HG02852 (cell line): Measurements from ENCODE around the gene RYK.

Experiments used
- ATAC-seq: cut with Tn5 transposase; IDR thresholded peaks from one replicate; pipeline ENCODE4 v1.9.1; 2021; ENCODE audit warnings: mild to moderate bottlenecking, moderate library complexity; ENCODE audit not compliant: unreplicated experiment

The RYK gene

DNA sequence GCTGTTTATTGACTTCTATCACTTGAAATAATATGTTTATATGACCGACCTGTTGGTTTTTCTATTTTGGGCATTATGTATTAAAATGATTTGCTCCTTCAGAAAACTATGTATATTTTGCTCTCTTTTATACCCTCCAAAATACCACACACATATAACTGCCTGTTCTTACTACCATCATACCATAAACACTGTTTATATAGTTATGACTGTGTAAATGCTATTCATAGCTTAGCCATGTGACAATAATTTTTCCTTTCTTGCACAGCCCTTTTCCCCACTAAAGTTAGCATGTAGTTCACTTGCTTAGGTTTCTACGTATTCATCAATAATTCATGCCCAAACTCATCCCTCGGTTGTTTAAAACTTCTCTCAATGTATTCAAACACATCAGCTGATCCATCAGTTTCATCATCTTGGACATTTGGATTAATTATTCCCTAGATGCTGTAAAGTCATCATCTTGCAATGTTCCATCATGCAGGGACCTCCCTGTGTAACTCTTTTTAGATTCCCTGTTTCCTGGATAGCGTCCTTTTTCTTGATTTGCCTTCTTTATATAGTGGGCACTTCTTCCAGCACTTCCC lies 8.2 kb upstream of the RYK start:
- ATAC-seq: no peak

DNA sequence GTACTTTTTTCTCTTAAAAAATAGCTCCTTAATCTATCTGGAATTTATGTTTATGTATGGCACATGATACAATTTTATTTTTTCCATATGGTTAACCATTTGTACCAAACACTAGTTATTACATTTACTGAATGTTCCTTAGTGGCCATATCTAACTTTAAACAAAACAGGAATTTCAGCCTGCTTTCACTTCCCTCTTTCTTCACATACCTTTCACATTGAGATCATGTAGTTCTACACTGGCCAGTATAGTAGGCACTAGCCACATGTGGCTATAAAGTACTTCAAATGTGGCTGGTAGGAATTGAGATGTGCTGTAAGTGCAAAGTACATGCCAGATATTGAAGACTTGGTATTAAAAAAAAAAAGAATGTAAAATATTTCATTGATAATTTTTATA lies 4.7 kb upstream of the RYK start:
- ATAC-seq: peak; percentile 27

DNA sequence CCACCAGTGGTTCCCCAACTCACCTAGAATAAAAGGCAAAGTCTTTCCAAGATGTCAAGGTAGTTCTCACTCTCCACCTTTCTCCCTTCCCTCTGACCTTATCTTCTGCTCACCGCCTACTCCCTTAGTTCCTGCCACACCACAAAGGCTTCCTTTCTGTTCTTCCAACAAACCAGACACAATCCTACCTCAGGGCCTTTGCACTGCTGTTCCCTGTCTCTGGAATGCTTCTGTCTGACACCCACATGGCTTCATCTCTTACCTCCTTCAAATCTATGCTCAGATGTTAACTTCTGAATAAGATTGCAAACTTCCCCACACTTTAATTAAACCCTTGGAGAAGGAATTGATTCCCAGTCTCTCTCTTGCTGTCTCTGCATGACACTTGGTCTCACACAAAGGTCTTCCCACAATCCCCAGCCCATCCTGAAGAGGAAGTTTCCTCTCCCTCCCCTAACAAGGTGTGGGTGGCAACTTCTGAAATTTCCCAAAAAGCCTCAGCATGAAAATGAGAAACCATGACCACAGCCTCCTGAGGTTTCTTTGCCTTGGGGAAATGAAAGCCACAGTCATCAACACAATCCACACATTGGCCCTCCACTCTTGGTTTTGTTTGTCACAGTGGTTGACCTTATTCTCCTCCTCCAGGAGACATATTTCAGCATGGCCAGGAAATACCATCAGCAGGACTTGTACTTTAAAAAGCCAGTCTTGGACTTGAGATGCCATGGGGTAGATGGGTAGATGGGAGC lies 3.0 kb upstream of the RYK start:
- no peak for ATAC-seq

DNA sequence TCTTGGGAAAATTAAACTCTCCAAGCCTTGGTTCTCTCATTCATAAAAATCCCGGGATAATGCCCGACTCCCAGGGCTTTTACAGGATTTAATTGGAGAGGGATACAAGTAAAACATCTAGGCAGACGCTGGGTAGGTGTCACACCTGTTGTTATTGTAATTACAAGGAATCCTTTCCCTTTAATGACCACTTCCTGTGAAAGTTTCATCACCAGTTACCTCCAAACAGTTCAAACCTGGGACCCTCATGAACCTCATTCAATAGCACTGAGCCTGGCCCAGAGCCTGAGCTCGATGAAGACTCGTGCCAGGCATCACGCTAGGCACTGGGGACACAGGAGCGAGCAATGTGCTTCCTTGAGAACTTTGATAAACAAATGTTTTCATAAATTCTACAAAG lies 2.1 kb upstream of the RYK start:
- no peak for ATAC-seq

DNA sequence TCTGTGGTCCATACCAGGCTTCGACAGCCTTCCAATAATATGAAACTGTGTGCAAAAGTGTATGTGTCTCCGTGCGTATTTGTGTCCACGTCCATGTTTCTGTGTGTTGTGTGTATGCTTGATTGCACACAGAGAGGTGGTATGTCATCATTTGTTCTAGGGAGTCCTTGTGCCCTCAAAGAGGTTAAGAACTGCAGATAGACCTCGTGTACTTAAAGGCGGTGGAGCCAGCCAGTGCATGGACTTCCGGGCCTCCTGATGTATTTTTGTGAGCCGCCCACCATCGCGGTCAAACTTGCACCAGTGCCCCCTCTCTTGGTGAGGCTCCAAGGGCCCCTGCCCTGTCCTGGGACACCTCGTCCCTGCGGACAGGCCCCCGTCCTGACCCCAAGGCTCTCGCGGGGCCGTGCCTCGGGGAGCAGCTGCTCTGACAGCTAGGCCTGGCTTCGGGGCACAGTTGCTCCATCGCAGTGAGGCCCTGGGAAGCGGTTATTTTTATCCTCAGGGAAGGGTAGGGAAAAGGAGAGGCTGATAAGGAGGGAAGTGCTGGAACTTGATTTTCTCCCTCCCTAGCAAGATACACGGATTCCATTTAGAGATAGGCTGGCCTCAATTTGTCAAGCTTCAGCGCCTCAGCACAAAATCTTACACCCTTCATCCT lies 1.2 kb upstream of the RYK start:
- ATAC-seq: no peak

GRCh38 chr3:134249935-134250716 lies 533 bp downstream of the RYK start:
- peak; percentile 43 for ATAC-seq

DNA sequence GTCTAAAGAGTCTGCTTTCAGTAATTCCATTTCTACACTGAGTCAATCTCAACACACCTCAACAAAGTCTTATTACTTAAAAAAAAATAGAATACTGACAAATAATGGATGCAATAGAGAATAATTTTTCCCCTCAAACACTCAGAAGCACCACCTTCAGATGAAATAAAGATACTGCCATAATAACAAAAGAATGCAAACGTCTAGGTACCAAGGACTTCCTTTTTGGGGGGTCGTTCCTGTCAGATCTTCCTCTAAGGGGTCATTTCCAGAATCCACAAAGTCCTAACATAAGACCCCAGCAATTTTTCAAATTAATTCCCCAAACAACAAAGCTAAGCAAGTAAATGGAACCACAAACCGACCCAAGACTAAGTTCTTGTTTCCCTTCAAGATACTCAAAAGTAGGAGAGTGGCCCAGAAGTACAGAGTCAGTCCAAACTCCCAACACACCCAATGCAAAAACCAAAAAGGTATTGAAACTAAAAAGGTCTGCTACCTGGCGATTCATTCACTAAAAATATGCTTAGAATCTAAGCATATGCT lies 1.3 kb downstream of the RYK start:
- ATAC-seq: no peak

- no peak for ATAC-seq
Measured at GRCh38 chr3:134244921-134245320, 5.7 kb downstream of the RYK start.

DNA sequence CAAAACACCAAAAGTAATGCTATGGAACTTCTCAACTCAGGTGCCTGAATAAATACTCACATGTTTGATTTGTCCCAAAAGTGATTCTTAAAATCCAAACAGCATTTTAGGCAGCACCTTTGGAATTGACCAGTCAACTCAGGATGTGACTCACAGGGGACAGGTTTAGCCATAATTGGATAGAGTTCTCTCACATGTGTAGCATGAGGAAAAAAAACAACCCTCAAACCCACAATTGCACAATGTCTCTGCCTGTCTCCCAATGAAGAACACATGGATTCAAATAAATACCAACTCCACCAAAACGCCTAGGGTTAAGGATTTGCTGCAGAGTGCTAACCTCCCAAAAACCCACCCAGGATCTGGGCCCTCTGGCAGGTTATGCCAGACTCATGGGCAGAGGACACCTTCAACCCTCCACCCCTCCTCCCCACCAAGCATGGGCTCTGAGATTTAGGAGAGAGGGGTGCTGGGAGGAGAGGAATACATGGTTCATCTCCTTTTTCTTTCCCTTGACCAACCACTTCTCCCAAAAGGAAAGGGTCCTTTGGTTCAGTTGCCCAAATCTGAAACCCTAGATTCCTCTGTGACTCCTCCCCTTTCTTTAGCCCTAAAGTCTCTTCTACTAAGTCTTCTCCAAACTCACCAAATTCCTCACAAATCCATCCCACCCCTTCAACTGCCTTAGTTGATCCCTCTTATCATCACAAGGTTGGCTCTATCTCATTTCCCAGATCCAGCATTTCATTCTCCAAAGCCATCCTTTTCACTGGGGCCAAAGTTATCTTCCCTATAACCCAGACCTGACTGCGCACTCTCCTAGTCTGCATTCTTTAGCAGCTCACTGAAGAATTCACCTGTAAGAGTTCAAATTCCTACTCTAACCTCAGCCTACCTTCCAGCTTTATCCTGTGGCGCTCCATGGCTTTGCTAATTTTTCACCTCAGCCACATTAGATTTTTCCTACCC lies 7.7 kb downstream of the RYK start:
- ATAC-seq: no peak

DNA sequence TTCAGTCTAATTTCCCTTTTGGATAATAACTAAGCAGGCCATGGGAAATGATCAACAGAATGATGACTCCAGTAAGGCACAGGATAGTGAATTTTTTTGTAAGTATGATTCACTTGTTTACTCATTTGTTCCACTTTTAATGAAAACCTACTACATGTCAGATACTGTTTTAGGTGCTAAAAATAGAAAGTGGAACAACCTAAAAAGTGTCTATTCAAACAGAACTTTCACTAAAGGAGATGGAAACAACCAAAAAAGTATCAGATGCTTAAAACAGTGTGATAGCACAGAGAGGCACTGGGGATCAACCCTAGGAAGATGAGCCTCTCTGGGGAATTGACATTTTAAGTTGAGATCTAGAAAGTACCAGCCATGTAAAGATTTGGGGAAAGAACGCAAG lies 11.1 kb downstream of the RYK start:
- ATAC-seq: peak; percentile 58

DNA sequence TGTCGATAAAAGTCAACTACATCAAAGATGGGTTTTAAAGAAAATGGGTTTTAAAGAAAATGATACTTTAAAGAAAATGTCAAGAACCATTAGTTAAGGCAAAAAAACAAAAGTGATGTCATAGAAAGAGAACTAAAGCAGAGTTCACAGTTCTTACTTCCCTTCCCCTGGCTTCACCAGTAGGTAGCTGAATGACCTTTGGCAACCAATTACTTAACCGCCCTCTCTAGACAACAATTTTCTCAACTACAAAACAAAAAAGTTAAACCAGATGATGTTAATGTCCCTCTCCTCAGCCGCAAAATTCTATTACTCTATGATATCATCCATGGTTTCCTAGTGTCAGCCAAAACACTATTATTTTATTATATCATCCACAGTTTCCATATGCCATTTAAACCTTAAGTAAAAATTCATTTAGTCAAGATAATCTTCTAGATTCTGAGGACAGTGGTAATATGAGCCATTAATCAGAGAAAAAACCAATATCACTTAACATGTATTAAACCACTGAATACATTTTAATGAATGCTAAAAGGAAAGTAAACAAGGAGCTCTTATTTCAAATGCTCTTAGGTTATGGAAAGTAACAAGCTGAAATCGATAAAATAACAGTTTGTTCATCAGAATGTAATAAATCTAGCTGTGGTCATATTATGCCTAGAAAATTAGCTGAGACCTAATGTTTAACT lies 13.1 kb downstream of the RYK start:
- no peak for ATAC-seq

DNA sequence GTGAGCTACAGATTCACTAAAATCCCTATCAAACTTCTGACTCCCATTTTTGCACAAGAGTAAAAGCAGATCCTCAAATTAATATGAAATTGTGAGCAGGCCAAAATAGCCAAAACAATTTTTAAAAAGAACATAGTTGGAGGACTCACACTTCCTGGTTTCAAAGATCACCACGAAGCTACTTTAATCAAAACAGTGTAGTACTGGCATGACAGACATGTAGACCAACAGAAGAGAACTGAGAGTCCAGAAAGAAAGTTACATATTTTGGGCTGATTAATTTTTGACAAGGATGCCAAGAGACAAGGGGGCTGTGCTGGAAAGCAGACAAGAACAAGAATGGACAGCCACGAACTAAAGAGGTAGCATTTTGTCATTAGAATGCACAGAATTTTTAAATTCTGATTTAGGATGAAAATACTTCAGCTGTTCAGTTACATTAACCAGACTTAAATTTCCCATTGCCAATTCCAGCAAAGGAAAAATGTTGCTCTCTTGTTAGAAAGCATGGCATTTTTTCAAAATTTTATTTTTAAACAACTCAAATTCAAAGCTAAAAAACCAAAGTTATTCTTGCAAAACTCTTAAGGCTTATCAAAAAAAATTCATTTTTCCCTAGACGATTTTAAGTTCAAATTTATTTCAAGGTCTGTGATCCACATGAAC lies 14.0 kb downstream of the RYK start:
- ATAC-seq: peak; percentile 58

GRCh38 chr3:134235577-134236076 lies 15.0 kb downstream of the RYK start:
- no peak for ATAC-seq

DNA sequence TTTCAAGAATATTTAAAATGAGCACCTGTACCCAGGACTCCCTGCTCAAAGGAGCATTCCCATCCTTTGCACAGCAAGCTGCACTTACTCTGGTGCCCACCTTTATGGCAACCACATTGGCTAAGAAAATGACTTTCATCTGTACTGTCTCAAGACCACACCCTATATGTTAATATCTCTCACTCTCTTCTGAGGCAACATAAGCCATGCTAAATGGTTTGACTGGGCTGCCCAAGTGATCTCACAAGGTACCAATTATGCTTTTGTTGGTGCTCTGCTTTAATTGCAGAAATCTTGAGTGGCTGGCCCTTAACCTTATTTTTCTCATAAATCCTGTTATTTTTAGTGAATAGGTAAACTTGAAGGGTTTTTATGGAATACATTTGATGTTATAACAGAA lies 17.7 kb downstream of the RYK start:
- no peak for ATAC-seq

GRCh38 chr3:134232151-134232550 lies 18.5 kb downstream of the RYK start:
- ATAC-seq: peak; percentile 53

DNA sequence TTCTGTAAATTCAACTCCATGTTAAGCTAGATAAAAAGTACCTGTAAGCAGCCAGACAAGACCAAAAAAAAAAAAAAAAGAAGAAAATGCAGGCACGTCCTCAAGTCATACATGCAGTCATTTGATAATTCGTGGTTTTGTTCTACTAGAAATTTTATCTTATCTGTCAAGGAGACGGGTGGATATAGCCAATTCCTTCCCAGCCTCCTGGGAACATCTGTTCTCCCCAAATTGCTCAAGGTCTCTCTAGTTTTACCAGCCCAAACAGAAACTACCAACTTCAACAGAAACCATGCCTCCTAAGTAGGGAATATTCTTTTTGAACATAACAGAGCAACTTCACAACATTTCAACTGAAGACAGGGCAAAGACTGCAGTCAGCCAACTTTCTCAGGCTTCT lies 19.5 kb downstream of the RYK start:
- no peak for ATAC-seq

GRCh38 chr3:134229038-134229437 lies 21.6 kb downstream of the RYK start:
- no peak for ATAC-seq

DNA sequence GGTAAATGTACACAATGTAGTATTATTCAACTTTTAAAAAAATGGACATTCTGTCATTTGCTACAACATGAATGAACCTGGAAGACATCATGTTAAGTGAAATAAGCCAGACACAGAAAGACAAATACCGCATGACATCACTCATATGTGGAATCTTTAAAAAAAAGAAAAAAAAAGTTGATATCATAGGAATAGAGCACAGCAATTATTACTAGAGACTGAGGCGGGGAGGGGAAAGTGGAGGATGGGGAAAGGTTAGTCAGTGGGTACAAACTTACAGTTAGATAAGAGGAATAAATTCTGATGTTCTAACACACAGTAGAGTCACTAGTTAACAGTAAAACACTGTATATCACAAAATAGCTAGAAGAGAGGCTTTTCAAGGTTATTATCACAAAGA lies 22.2 kb downstream of the RYK start:
- ATAC-seq: no peak

- no peak for ATAC-seq
Measured at GRCh38 chr3:134228035-134228434, 22.6 kb downstream of the RYK start.
